Jurkat, Clone E6-1 (cell line): ENCODE results near the gene SWSAP1.
"Not testable (repeated sequence)": the region's sequence is repeated elsewhere in the genome, so short reads cannot be mapped to it uniquely, and the experiment has no call there.

Experiments
- DNase-seq: peaks from one replicate; pipeline ENCODE4 v3.0.0-alpha.2; 2011; ENCODE audit warnings: low read depth, low spot score
- H3K4me3 ChIP-seq: 2 replicates; pipeline ENCODE4 v1.5.1; 2011; ENCODE audit warnings: mild to moderate bottlenecking, low read length, control low read depth, moderate library complexity

The SWSAP1 gene

GRCh38 chr19:11400798-11401197 lies 26.3 kb downstream of the SWSAP1 start:
- no peak for DNase-seq

GRCh38 chr19:11401808-11402543 lies 27.5 kb downstream of the SWSAP1 start:
- no peak for DNase-seq
- H3K4me3 ChIP-seq = no peak overlapping the region

More at GRCh38 chr19:11400798-11401197, 26.3 kb downstream of the SWSAP1 start:
- H3K4me3 ChIP-seq = no peak overlapping the region

- no peak overlapping the region for H3K4me3 ChIP-seq
- no peak for DNase-seq
Measured at GRCh38 chr19:11404588-11405222, 30.2 kb downstream of the SWSAP1 start.

- H3K4me3 ChIP-seq = no peak overlapping the region
- DNase-seq = no peak
Measured at GRCh38 chr19:11405846-11406643, 31.6 kb downstream of the SWSAP1 start.

GRCh38 chr19:11406703-11407236 lies 32.3 kb downstream of the SWSAP1 start:
- not testable (repeated sequence) for DNase-seq, H3K4me3 ChIP-seq

- DNase-seq = no peak
- no peak overlapping the region for H3K4me3 ChIP-seq
Measured at GRCh38 chr19:11408591-11408990, 34.1 kb downstream of the SWSAP1 start.

- DNase-seq = no peak
- no peak overlapping the region for H3K4me3 ChIP-seq
Measured at GRCh38 chr19:11410682-11411081, 36.2 kb downstream of the SWSAP1 start.

- no peak for DNase-seq
- H3K4me3 ChIP-seq = no peak overlapping the region
Measured at GRCh38 chr19:11414544-11414943, 40.1 kb downstream of the SWSAP1 start.

GRCh38 chr19:11416346-11417052 lies 42.0 kb downstream of the SWSAP1 start:
- DNase-seq = no peak
- no peak overlapping the region for H3K4me3 ChIP-seq

GRCh38 chr19:11418094-11418548 lies 43.7 kb downstream of the SWSAP1 start:
- no peak for DNase-seq
- no peak overlapping the region for H3K4me3 ChIP-seq

- no peak within 1 kb of the TSS for H3K4me3 ChIP-seq
- DNase-seq = no peak
Measured at GRCh38 chr19:11418549-11419506, 44.4 kb downstream of the SWSAP1 start, which contains the start of gene RGL3. TSS of gene RGL3 (minus strand) at chr19:11419314. CDS start at chr19:11419278, 36 bp downstream.

GRCh38 chr19:11420429-11421370 lies 46.2 kb downstream of the SWSAP1 start:
- DNase-seq = no peak

GRCh38 chr19:11421371-11422098 lies 47.1 kb downstream of the SWSAP1 start:
- H3K4me3 ChIP-seq = peak overlapping the region; percentile 39; the same call in 1 of the 2 replicates
- DNase-seq = peak; percentile 33

More at GRCh38 chr19:11420429-11421370, 46.2 kb downstream of the SWSAP1 start:
- no peak overlapping the region for H3K4me3 ChIP-seq

GRCh38 chr19:11422163-11423065 lies 47.9 kb downstream of the SWSAP1 start:
- peak; percentile 61 for DNase-seq
- H3K4me3 ChIP-seq = peak overlapping the region; percentile 39

GRCh38 chr19:11423164-11423790 lies 48.8 kb downstream of the SWSAP1 start:
- no peak for DNase-seq
- H3K4me3 ChIP-seq = no peak overlapping the region
